ENCODE results near the gene L1CAM. TPM values are rescaled to one million over a fixed set of nuclear protein-coding genes. Genes with fewer than 3 reads are reported as not detected.

L1CAM gene
- polyA plus RNA-seq, 2 of the 4 experiments (the other 2 are of a cell fraction): 1.9 to 14.2 TPM

DNA sequence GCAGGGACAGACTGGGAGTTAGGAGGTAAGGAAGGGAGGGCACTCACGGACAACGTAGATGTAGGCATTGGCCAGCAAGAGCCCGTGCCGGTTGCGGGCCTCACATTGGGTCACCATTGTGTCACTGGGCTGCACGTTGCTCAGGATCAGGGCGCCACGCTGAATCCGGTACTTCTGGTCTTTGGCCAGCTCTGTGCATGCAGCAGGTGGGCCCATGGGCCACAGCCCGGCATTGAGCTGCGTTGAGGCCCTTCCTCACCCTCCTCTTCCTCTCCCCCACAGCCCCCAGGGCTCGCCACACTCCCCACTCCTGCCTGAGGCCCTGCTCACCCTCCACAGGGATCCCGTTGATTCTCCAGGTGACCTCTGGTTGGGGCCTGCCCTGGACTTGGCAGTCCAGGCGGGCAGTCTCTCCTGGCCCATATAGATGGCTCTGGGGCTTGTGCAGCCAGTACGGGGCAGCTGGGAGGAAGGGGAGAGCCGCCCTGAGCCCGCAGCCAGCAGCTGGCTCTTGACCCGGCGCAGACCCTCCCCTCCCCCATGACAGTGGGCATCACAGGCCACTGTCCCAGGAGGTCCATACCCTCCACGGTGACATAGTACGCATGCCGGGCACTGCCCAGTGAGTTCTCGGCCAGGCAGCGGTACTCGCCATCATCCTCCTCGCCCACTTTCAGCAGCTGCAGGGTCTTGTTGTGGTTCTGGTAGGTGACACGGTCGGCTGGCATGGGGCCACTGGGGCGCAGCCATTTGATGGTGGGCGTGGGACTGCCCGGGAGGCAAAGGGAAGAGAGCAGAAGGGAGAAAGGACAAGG is 16.3 kb downstream of the L1CAM start (continued):
- TF ChIP-seq HDAC2 (IDR thresholded peaks at IDR 0.05) (no peak), RAD21 (conservative IDR thresholded peaks at IDR 0.05 in 1 of 2, IDR thresholded peaks at IDR 0.05 in 1 of 2) (no peak)

DNA sequence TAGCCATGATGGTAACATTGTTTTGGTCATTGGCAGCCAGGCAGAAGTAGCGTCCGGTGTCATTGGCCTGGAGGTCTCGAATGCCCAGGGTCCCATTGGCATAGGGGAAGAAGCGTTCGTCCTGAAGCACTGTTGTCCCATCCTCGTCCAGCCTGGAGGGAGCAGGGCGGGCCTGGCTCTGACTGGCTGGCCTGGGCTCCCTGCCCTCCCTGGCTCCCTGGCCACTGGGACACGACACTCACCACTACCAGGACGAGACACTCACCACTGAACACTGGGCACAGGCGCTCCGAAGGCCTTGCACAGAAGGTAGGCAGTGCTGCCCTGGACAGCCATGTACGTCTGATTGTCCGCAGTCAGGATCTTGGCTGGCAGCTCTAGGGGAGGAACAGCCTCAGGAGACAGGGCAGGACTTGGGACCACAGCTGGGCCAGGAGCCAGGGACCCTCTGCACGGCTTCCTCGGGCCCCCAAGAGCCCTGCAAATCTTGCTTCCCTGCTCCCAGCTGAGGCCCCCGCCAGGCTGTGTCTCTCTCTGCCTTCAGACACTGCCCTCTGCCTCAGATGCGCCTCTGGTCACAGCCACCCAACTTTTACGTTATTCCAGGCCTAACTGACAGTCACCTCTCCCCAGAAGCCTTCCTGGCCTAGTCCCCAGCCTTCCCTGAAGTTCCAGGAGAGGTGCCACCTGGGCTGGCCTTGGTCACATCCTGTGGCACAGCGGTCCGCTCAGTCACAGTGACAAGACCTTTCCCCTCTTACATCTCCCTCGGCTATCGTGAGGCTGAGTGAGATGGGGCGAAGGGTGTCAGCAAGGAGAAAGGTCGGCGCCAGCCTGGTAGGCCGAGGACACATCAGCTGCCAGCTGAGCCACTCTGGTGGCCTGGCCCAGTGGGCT is 17.1 kb downstream of the L1CAM start:
- Histone ChIP-seq H3K4me3 (no peak overlapping the region), H3K4me1 (no peaks in the 10 kb centered on the region), H3K27ac (no peak overlapping the region), H3K9me3 (no peaks in the 10 kb centered on the region), H3K4me2 (no peak overlapping the region)
- no peak for FAIRE-seq
- WGBS (ENCODE audit: missing lambda C conversion rate): 80% methylated on average over 17 of the region's 26 CpGs
- ATAC-seq: no peak
- DNase-seq (ENCODE audit: low read depth in 1 of 2, low spot score in 1 of 2): no peak
- no peak for TF ChIP-seq TP53 (CRISPR knock-in tag; IDR thresholded peaks at IDR 0.05)
- TF ChIP-seq, protein P1, sequence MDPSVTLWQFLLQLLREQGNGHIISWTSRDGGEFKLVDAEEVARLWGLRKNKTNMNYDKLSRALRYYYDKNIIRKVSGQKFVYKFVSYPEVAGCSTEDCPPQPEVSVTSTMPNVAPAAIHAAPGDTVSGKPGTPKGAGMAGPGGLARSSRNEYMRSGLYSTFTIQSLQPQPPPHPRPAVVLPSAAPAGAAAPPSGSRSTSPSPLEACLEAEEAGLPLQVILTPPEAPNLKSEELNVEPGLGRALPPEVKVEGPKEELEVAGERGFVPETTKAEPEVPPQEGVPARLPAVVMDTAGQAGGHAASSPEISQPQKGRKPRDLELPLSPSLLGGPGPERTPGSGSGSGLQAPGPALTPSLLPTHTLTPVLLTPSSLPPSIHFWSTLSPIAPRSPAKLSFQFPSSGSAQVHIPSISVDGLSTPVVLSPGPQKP (IDR thresholded peaks at IDR 0.05; ENCODE audit: low read depth, low read length): no peak
- TF ChIP-seq, protein P2, sequence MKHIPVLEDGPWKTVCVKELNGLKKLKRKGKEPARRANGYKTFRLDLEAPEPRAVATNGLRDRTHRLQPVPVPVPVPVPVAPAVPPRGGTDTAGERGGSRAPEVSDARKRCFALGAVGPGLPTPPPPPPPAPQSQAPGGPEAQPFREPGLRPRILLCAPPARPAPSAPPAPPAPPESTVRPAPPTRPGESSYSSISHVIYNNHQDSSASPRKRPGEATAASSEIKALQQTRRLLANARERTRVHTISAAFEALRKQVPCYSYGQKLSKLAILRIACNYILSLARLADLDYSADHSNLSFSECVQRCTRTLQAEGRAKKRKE (CRISPR knock-in tag; IDR thresholded peaks at IDR 0.05; ENCODE audit: low read depth): no peak
- no peak for TF ChIP-seq RNF2 (IDR thresholded peaks at IDR 0.05; ENCODE audit: borderline replicate concordance, low read depth)
- no peak for TF ChIP-seq FOSL2 (IDR thresholded peaks at IDR 0.05)
- no peak for TF ChIP-seq FOSL2 (CRISPR knock-in tag; IDR thresholded peaks at IDR 0.05)
- TF ChIP-seq, protein P3, sequence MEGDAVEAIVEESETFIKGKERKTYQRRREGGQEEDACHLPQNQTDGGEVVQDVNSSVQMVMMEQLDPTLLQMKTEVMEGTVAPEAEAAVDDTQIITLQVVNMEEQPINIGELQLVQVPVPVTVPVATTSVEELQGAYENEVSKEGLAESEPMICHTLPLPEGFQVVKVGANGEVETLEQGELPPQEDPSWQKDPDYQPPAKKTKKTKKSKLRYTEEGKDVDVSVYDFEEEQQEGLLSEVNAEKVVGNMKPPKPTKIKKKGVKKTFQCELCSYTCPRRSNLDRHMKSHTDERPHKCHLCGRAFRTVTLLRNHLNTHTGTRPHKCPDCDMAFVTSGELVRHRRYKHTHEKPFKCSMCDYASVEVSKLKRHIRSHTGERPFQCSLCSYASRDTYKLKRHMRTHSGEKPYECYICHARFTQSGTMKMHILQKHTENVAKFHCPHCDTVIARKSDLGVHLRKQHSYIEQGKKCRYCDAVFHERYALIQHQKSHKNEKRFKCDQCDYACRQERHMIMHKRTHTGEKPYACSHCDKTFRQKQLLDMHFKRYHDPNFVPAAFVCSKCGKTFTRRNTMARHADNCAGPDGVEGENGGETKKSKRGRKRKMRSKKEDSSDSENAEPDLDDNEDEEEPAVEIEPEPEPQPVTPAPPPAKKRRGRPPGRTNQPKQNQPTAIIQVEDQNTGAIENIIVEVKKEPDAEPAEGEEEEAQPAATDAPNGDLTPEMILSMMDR (IDR thresholded peaks at IDR 0.05): no peak
- no peak for TF ChIP-seq MAFK (IDR thresholded peaks at IDR 0.05; ENCODE audit: partially characterized antibody)
- no peak for TF ChIP-seq ZC3H11A (IDR thresholded peaks at IDR 0.05)
- TF ChIP-seq EP300 (IDR thresholded peaks at IDR 0.05): no peak
- TF ChIP-seq HOXB13 (CRISPR knock-in tag; IDR thresholded peaks at IDR 0.05; ENCODE audit: low read depth): no peak
- no peak for TF ChIP-seq CBX2 (IDR thresholded peaks at IDR 0.05; ENCODE audit: borderline replicate concordance, low read depth)
- no peak for TF ChIP-seq ESRRA (IDR thresholded peaks at IDR 0.05; ENCODE audit: borderline replicate concordance, low read length)
- no peak for TF ChIP-seq CBX8 (IDR thresholded peaks at IDR 0.05)
- TF ChIP-seq, protein P4, sequence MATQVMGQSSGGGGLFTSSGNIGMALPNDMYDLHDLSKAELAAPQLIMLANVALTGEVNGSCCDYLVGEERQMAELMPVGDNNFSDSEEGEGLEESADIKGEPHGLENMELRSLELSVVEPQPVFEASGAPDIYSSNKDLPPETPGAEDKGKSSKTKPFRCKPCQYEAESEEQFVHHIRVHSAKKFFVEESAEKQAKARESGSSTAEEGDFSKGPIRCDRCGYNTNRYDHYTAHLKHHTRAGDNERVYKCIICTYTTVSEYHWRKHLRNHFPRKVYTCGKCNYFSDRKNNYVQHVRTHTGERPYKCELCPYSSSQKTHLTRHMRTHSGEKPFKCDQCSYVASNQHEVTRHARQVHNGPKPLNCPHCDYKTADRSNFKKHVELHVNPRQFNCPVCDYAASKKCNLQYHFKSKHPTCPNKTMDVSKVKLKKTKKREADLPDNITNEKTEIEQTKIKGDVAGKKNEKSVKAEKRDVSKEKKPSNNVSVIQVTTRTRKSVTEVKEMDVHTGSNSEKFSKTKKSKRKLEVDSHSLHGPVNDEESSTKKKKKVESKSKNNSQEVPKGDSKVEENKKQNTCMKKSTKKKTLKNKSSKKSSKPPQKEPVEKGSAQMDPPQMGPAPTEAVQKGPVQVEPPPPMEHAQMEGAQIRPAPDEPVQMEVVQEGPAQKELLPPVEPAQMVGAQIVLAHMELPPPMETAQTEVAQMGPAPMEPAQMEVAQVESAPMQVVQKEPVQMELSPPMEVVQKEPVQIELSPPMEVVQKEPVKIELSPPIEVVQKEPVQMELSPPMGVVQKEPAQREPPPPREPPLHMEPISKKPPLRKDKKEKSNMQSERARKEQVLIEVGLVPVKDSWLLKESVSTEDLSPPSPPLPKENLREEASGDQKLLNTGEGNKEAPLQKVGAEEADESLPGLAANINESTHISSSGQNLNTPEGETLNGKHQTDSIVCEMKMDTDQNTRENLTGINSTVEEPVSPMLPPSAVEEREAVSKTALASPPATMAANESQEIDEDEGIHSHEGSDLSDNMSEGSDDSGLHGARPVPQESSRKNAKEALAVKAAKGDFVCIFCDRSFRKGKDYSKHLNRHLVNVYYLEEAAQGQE (IDR thresholded peaks at IDR 0.05): no peak
- TF ChIP-seq, protein P5, sequence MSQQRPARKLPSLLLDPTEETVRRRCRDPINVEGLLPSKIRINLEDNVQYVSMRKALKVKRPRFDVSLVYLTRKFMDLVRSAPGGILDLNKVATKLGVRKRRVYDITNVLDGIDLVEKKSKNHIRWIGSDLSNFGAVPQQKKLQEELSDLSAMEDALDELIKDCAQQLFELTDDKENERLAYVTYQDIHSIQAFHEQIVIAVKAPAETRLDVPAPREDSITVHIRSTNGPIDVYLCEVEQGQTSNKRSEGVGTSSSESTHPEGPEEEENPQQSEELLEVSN (IDR thresholded peaks at IDR 0.05; ENCODE audit: borderline replicate concordance, low read depth): no peak
- no peak for TF ChIP-seq RFX5 (IDR thresholded peaks at IDR 0.05)
- TF ChIP-seq, protein P6, sequence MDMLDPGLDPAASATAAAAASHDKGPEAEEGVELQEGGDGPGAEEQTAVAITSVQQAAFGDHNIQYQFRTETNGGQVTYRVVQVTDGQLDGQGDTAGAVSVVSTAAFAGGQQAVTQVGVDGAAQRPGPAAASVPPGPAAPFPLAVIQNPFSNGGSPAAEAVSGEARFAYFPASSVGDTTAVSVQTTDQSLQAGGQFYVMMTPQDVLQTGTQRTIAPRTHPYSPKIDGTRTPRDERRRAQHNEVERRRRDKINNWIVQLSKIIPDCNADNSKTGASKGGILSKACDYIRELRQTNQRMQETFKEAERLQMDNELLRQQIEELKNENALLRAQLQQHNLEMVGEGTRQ (IDR thresholded peaks at IDR 0.05): no peak
- TF ChIP-seq MYC (IDR thresholded peaks at IDR 0.05; ENCODE audit: borderline replicate concordance, low read length): no peak
- TF ChIP-seq POLR2A (IDR thresholded peaks at IDR 0.05; ENCODE audit: low read length): no peak
- ChIA-PET CTCF (no interaction called here), POLR2A (no interaction called here)
